ENCODE measurements around the gene ELMO1.

GRCh38 chr7:37275078-37275710 is 173.5 kb downstream of the ELMO1 start:
- TF ChIP-seq CHD4 (IDR thresholded peaks at IDR 0.05) (no peak), POLR2AphosphoS5 (IDR thresholded peaks at IDR 0.05; ENCODE audit: low read length) (no peak), NFYA (IDR thresholded peaks at IDR 0.05; ENCODE audit: borderline replicate concordance, low read depth, low read length) (no peak), MAX (IDR thresholded peaks at IDR 0.05; ENCODE audit: low read depth, low read length) (no peak), CBX5 (IDR thresholded peaks at IDR 0.05; ENCODE audit: low read depth) (no peak), SIN3A (IDR thresholded peaks at IDR 0.05; ENCODE audit: low read depth, low read length) (no peak), NR2C2 (IDR thresholded peaks at IDR 0.05; ENCODE audit: borderline replicate concordance, control insufficient read depth, insufficient read length, low read depth) (no peak)

All from GM12878 (cell line).